Dermis blood vessel endothelial cell (primary cell): ENCODE results near the gene USF2. TPM values are rescaled to one million over a fixed set of nuclear protein-coding genes. Genes with fewer than 3 reads are reported as not detected.

Experiments used
- DNase-seq: peaks from one replicate; pipeline ENCODE4 v3.0.0; 2010
- total RNA-seq: library from RNA; depleted of rRNA; stranded (reverse); fragments of >200 nt; gene quantifications from 2 replicates; pipeline ENCODE4 v1.2.3, GENCODE V29; 2014

Gene USF2
- total RNA-seq, 1 donor from 2014 or later = 47.5 TPM

- DNase-seq = no peak
Observed at GRCh38 chr19:35246466-35247092, 22.2 kb upstream of the USF2 start.

DNA sequence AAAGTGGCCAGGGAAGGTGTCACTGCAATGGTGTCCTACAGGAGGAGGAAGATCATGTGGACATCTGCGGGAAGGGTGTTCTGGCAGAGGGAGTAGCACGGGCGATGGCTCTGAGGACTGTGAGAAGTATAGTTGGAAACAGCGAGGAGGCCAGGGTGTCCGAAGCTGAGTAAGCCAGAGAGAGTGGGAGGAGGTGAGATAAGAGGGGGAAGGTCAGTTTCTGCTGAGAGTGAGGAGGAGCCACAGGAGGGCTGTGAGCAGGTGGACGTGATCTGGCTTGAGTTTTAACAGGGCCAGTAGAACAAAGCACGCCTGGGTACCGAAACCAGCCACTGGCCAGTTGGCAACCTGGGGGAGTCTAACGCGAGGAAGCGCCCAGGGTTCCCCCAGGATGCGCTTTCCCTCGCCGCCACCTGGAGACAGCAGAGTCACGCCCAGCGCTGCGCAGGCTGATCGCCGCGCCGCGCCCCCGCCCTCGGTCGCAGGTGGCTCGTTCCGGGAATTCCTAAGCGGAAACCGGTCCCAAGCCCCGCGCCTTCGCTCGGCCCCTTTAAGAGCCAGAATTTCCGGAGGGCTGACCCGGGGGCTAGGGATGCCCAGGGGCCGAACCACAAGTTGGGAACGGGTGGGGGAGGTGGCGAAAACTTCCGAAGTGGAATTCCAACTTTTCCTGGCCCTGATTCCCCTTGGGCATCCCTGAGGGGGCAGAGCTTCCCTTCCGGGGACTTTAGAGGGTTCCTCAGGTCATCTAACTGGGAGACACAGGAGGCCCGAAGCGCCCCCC is 21.0 kb upstream of the USF2 start:
- no peak for DNase-seq

- DNase-seq = no peak
Observed at GRCh38 chr19:35248310-35249145, 20.2 kb upstream of the USF2 start, which contains the start of gene LSR. Gene LSR, plus strand, starts transcription at chr19:35249002. Its CDS starts 21 bp downstream, at chr19:35249023.

GRCh38 chr19:35249146-35249847 is 19.5 kb upstream of the USF2 start:
- DNase-seq = no peak

DNA sequence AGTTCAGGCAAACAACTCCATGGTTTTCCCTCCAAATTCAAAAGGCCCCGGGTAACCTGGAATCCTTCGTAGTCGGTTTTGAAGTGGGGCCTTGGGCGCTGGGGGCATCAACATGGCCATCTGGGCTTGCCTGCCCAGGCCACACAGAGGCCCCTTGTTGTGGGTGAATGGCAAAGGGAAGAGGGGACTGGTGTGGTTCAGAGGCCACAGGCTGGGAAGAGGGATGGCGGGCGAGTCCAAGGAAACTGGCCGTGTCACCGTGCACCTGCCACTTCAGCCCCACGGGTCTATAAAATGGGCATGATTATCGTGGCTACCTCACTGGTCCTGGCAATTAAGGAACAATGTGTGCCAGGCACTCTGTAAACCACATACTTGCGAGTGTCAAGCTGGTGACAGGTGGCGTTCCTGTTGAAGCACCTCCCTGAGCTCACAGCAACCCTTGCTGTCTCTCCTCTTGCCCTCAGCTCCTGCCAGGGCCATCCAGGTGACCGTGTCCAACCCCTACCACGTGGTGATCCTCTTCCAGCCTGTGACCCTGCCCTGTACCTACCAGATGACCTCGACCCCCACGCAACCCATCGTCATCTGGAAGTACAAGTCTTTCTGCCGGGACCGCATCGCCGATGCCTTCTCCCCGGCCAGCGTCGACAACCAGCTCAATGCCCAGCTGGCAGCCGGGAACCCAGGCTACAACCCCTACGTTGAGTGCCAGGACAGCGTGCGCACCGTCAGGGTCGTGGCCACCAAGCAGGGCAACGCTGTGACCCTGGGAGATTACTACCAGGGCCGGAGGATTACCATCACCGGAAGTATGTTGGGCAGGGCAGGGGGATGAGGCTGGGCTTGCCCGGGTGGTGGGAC is 18.7 kb upstream of the USF2 start:
- no peak for DNase-seq

- DNase-seq = no peak
Observed at GRCh38 chr19:35251456-35251855, 17.3 kb upstream of the USF2 start.

GRCh38 chr19:35253316-35254286 is 15.2 kb upstream of the USF2 start:
- peak; percentile 13 for DNase-seq

DNA sequence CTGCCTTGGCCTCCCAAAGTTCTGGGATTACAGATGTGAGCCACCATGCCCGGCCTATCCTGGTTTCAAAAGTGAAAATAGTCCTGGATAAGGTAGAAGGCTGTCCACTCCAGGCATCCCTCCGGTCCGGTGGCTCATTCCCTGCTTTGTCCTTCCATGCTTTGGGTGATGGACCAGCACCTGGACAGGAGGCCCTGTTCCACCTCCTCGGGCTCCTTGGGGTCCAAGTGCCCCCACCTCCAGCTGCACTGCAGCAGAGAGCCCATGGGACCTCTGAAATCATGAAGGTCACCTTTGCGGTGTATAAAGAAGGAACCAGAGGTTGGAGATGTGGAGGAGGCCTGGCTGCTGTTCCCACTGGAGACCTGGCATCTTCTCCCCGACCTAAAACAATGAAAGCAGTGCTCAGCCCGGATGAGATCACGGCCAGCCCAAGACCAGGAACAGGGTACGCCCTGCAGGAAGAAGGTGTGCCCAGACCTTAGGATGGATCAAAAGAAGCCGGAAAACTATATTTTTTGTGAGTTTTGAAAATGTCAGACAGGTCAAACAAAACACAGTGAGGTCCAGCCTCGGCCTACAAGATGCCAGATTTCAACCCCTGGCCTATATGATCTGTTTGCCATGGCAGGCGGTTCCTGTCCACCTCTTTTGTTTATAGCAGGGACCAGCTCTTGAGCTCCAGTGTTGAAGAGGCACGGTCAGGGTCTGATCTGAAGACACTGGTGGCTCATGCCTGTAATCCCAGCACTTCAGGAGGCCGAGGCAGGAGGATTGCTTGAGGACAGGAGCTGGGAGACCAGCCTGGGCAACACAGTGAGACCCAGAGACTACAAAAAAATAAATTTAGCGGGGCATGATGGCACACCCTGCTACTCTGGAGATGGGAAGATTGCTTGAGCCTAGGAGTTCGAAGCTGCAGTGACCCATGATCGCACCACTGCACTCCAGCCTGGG is 14.1 kb upstream of the USF2 start:
- DNase-seq = peak; percentile 28

- no peak for DNase-seq
Observed at GRCh38 chr19:35256566-35256965, 12.2 kb upstream of the USF2 start.

- no peak for DNase-seq
Observed at GRCh38 chr19:35257113-35257461, 11.7 kb upstream of the USF2 start.

- no peak for DNase-seq
Observed at GRCh38 chr19:35260694-35261304, 8.0 kb upstream of the USF2 start.

DNA sequence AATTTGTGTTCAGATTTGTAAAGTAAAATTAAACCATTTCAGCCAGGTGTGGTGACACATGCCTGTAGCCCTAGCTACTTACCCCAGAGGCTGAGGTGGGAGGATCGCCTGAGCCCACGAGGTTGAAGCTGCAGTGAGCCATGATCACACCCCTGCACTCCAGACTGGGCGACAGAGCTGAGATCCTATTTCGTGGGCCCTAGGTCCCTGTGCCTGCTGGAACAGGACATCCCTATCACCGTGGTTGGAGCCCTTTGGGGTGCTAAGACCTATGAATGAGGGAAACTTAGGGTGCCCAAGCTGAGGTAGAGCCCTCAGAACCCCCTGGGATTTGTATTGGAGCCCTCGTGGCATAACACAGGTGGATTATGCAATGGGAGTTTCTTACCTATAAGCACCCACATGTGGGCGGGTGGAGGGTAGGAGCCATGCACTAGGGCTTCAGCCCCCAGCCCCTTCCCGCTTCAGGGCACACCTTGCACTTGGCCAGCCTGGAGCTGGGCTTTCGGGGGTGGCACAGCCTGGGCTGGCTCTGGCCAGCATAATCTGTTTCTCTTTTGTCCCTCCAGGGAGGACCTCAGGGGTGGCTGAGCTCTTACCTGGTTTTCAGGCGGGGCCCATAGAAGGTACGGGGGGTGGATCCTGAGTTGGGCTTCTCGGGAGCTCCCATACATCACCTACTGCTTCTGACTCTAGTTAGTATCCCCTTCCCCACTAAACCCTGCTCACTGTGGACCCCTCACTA is 7.2 kb upstream of the USF2 start:
- DNase-seq = no peak

DNA sequence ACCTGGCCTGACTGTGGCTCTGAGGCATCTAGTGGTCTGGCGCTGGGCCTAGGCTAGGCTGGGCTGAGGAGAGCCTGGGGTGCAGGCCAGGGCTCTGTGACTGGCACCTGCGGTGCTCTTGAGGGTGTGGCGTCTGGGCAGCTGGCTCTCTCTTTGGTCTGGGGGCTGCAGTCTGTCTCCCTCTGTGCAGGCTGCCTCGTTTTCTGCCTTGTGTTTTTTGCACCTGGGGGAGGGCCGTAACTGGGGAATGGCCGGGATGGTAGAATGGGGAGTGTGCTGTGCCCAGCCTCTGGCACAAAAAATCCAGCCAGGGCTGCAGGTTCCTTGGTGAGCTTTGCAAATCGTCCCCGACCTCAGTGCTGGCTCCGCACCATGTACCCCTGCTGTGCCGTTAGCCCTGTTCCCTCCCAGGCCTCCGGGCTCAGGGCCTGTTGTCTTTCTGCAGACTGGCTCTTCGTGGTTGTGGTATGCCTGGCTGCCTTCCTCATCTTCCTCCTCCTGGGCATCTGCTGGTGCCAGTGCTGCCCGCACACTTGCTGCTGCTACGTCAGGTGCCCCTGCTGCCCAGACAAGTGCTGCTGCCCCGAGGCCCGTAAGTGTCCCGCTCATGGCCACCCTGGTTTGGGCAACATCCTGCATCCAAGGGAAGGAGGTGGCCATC is 6.5 kb upstream of the USF2 start:
- no peak for DNase-seq

DNA sequence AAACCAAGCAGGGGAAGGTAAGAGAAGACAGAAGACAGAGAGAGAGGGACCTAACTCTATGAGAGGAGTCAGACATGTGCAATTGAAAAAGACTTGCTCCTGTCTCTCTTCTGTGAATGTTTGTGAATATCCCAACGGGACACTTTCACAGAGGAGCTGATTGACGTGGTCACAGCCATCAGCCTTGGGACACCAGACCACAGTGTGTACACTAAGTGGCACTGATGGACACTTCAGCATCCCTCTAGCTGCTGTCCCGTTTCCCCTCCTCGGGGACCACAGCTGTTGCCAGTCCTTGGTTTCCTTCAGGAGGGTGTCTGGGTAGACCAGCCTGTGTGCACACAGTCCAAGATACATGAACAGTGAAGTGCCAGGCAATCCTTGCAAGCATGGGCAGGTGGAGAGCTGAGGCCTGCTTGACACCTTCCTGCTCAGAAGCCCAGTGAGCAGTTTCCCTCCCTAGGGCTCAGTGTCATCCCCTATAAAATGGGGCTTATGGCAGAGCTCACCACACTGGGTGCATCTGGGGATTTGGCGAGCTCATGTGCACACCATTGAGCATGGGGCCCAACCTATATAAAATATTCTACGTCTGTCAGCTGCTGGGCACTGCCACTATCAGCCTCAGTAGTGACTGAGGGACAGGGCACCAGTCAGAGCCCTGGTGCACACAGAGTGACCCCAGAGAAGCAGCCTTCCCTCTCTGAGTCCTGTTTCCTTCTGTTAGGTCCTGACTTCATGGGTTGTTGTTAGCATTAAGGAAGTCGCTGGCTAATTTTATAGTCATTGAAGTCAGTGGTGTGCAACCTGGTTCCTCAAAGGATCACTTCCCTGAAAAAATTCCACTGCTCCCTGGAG is 4.3 kb upstream of the USF2 start:
- DNase-seq = no peak

DNA sequence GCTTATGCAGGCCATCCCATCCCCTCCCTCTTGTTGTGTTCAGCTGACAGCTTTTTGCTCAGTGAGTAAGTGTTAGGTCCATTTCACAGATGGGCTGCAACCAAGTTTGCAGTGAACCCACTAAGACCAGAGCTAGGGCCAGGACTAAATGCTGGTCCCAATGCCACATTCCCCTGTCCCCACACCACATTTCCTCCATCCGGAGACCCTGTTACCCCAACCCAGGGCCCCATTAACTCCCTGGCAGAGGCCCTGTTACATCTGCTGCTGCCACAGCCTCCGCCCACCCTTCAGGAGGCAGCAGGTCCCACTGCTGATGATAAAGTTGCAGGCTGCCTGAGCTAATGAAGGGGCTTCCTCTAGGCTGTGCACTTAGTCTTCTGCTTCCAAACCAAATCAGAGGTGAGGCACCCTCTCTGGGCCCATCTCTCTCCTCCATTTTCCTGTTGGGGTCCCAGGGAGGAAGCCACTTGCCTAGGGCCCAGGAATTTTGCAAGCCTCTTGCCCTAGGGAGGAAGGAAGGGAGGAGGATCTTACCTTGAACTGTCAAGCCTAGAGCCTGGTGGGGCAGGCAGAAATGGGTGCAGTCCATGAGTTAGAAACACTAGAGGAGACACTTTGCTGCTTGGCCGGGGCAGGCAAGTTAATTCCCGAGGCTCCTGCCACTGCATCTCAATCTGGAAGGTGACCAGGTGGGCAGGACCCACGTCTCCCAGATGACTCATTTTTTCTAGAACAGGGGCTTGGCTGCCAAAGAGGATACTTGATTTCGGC is 3.4 kb upstream of the USF2 start:
- no peak for DNase-seq
